SIG-M5 (cell line): Measurements from ENCODE around the gene CHST12.
"Not testable (repeated sequence)": the region's sequence is repeated elsewhere in the genome, so short reads cannot be mapped to it uniquely, and the experiment has no call there.

ENCODE experiments used
- DNase-seq: peaks from one replicate; lab custom pipeline; 2025; lab: John Stamatoyannopoulos, UW

The CHST12 gene

GRCh38 chr7:2403014-2403717, at the start of gene CHST12:
TSS of gene CHST12 (plus strand) at chr7:2403611. CDS start at chr7:2432640, 29,029 bp downstream.
- DNase-seq: no peak

- no peak for DNase-seq
Observed at GRCh38 chr7:2353936-2354185, 49.5 kb upstream of the CHST12 start.

GRCh38 chr7:2354186-2354938, 49.0 kb upstream of the CHST12 start, which contains the start of gene EIF3B:
TSS of gene EIF3B (plus strand) at chr7:2354827. CDS start at chr7:2354922, 95 bp downstream.
- DNase-seq: peak; percentile 61

DNA sequence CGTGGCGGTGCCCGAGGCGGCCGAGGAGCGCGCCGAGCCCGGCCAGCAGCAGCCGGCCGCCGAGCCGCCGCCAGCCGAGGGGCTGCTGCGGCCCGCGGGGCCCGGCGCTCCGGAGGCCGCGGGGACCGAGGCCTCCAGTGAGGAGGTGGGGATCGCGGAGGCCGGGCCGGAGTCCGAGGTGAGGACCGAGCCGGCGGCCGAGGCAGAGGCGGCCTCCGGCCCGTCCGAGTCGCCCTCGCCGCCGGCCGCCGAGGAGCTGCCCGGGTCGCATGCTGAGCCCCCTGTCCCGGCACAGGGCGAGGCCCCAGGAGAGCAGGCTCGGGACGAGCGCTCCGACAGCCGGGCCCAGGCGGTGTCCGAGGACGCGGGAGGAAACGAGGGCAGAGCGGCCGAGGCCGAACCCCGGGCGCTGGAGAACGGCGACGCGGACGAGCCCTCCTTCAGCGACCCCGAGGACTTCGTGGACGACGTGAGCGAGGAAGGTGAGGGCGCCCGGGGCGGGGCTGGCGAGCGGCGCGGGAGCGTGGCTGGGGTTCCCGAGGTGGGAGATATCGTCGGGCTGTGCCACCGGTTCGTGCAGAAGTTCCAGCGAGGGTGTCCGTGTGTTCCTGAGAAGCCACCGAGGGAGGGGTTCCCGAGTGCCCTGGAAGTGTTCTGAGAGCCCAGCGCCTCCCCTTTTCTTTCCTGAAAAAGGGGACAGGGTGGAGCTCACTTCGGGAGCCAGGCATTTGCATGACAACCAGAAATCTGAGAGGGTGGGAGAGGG, 48.3 kb upstream of the CHST12 start:
- no peak for DNase-seq

GRCh38 chr7:2355705-2356008, 47.8 kb upstream of the CHST12 start:
- no peak for DNase-seq

DNA sequence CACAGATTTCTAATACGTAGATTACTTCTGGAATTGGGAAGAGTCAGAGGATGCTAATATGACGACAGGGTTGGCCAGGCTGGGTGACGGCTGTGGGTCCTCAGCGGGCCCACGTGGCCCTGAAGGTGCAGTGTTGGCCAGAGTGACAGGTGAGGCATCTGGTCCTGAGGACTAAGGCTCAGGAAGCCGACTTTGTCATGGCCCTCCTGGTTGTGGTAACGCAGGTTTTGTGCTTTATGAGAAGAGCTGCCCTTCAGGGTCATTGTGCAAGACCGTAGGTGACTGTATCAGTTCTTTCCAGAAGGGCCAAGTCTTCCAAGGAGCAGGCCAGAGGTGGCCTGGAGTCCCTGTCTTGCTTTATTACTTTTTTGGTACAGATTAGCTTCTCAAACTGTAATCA, 46.2 kb upstream of the CHST12 start:
- no peak for DNase-seq

DNA sequence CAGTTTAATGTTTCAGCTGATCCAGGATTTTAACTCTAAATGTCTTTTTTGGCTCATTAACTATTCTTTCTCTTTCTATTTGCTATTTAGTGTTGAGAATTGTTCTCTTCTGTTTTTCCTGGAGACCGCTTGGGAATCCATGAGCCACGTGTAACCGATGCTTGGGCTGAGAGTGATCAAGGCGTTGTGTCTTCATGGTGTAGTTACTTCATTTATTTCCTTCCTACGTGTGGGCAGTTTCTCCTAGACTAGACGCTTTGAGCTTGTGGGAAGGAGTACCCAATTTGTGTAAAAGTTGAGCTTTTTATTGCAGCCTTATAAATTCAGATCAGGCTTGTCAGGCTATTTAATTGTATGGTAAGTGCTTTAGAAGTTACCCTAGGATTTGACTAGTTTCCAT, 45.8 kb upstream of the CHST12 start:
- DNase-seq: no peak

- no peak for DNase-seq
Observed at GRCh38 chr7:2358968-2359527, 44.4 kb upstream of the CHST12 start.

GRCh38 chr7:2359610-2360009, 43.8 kb upstream of the CHST12 start:
- DNase-seq: no peak

- DNase-seq: no peak
Observed at GRCh38 chr7:2360796-2361195, 42.6 kb upstream of the CHST12 start.

GRCh38 chr7:2362385-2363088, 40.9 kb upstream of the CHST12 start:
- DNase-seq: no peak

GRCh38 chr7:2369139-2369538, 34.3 kb upstream of the CHST12 start:
- DNase-seq: no peak

GRCh38 chr7:2371329-2371728, 32.1 kb upstream of the CHST12 start:
- no peak for DNase-seq

DNA sequence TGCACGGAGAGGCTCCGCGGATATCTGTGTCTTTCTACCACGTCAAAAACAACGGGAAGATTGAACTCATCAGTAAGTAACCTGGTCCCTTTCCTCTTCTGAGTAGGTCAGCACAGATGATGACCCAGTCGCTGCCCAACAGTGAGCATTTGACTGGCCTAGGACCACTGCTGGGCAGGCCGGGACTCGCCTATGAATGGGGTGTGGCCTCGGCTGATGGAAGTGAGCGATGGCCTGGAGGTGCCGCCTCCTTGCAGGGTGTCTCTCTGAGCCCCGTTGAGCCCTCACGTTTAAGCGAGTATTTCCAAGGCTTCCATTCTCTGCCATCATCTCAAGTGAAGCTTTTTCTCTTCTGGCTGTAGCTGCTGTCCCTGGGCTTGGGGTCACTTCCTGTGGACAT, 30.7 kb upstream of the CHST12 start:
- DNase-seq: no peak

GRCh38 chr7:2373124-2373556, 30.3 kb upstream of the CHST12 start:
- no peak for DNase-seq

DNA sequence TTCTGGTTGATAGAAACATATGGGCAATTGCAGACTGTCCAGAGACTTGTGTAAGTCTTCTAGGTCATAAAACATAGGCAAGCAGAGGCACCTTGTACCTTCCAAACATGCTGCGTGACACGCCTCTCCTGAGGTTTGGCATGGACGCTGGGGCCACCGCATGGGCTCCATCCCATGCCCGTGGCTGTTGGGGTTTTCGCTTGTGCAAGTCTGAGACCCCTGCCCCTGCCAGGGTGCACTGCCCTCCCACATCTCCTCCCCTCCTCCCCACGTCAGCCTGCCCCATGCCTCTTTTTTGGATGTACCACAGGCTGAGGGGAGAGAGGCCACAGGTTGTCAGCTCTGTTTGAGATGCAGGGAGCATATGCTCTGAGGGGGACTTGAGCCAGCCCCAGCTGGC, 29.8 kb upstream of the CHST12 start:
- no peak for DNase-seq

- no peak for DNase-seq
Observed at GRCh38 chr7:2374401-2374800, 29.0 kb upstream of the CHST12 start.

GRCh38 chr7:2374830-2375728, 28.3 kb upstream of the CHST12 start:
- no peak for DNase-seq

GRCh38 chr7:2376351-2377154, 26.9 kb upstream of the CHST12 start:
- DNase-seq: no peak

- not testable (repeated sequence) for DNase-seq
Observed at GRCh38 chr7:2377492-2377891, 25.9 kb upstream of the CHST12 start.
